SHP77 treated with DMSO at 0.1 percent for 48 hours (cell line): ENCODE data around the gene TBC1D22A.

Experiments
- DNase-seq: peaks from one replicate; lab custom pipeline; 2025; lab: John Stamatoyannopoulos, UW

TBC1D22A gene

GRCh38 chr22:46860562-46860961 is 98.1 kb downstream of the TBC1D22A start:
- DNase-seq, result no peak

GRCh38 chr22:46861468-46862367 is 99.3 kb downstream of the TBC1D22A start:
- DNase-seq, result no peak

GRCh38 chr22:46862418-46863324 is 100.2 kb downstream of the TBC1D22A start:
- no peak for DNase-seq

GRCh38 chr22:46863794-46864193 is 101.3 kb downstream of the TBC1D22A start:
- no peak for DNase-seq

GRCh38 chr22:46864314-46865051 is 102.0 kb downstream of the TBC1D22A start:
- DNase-seq, result no peak

- no peak for DNase-seq
These were observed 102.6 kb downstream of the TBC1D22A start for GRCh38 chr22:46865052-46865434.

GRCh38 chr22:46865642-46866041 is 103.2 kb downstream of the TBC1D22A start:
- no peak for DNase-seq

GRCh38 chr22:46866591-46866990 is 104.1 kb downstream of the TBC1D22A start:
- DNase-seq, result no peak

- DNase-seq, result no peak
These were observed 104.7 kb downstream of the TBC1D22A start for GRCh38 chr22:46867106-46867505.

GRCh38 chr22:46869329-46869728 is 106.9 kb downstream of the TBC1D22A start:
- no peak for DNase-seq

GRCh38 chr22:46869831-46870441 is 107.5 kb downstream of the TBC1D22A start:
- no peak for DNase-seq

GRCh38 chr22:46871826-46872225 is 109.4 kb downstream of the TBC1D22A start:
- no peak for DNase-seq

- no peak for DNase-seq
These were observed 112.6 kb downstream of the TBC1D22A start for GRCh38 chr22:46875089-46875488.

- DNase-seq, result no peak
These were observed 114.0 kb downstream of the TBC1D22A start for GRCh38 chr22:46876357-46876934.

GRCh38 chr22:46878191-46878948 is 115.9 kb downstream of the TBC1D22A start:
- no peak for DNase-seq

- no peak for DNase-seq
These were observed 116.6 kb downstream of the TBC1D22A start for GRCh38 chr22:46879083-46879482.

GRCh38 chr22:46881373-46882118 is 119.1 kb downstream of the TBC1D22A start:
- no peak for DNase-seq

GRCh38 chr22:46883092-46883910 is 120.9 kb downstream of the TBC1D22A start:
- no peak for DNase-seq

- DNase-seq, result no peak
These were observed 121.9 kb downstream of the TBC1D22A start for GRCh38 chr22:46884365-46884764.
